Measurements from ENCODE around the gene PRKCB.
A peak's percentile ranks its signal among the peaks of the same experiment; 100 is the strongest.

Gene PRKCB

DNA sequence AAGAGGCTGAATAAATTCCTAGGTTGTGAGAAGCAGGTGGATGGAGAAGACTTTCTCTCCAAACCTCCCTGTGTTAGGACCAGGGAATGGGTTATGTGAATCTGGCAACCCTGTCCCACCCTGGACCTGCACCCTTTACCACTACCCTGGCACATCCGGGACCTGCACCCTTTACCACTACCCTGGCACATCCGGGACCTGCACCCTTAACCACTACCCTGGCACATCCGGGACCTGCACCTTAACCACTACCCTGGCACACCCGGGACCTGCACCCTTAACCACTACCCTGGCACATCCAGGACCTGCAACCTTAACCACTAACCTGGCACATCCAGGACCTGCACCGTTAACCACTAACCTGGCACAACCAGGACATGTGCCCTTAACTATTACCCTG, 213.3 kb downstream of the PRKCB start:
- in situ Hi-C loops (cut with MboI; ENCODE audit: low pct_unique_long_range_greater_than_20kb, low sequenced_read_pairs): loop anchor here (10.0 kb wide), 1 partner anchor 456 kb away; no protein-coding TSS in a partner anchor
- no peak for DNase-seq

DNA sequence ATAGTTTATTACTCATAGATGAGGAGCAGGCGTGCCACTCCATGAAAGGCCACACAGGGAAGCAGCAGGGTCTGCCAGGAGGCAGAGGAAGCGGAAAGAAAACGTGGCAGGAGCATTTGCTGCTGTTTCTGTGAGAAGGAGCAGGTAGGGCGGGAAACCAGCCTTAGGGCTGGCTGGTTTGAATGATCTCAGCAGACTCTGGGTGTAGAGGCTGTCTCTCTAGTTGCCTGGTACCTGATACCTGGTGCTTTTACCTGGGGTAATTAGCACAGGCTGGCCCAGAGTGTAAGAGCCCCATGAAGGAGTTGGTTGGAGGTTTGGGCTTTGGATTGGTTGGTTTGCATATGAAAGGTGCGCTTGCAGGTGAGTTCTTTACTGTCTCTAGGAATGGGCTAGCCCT, 215.3 kb downstream of the PRKCB start:
- no peak for DNase-seq
- in situ Hi-C loops (cut with MboI; ENCODE audit: low pct_unique_long_range_greater_than_20kb, low sequenced_read_pairs): no loop called here

DNA sequence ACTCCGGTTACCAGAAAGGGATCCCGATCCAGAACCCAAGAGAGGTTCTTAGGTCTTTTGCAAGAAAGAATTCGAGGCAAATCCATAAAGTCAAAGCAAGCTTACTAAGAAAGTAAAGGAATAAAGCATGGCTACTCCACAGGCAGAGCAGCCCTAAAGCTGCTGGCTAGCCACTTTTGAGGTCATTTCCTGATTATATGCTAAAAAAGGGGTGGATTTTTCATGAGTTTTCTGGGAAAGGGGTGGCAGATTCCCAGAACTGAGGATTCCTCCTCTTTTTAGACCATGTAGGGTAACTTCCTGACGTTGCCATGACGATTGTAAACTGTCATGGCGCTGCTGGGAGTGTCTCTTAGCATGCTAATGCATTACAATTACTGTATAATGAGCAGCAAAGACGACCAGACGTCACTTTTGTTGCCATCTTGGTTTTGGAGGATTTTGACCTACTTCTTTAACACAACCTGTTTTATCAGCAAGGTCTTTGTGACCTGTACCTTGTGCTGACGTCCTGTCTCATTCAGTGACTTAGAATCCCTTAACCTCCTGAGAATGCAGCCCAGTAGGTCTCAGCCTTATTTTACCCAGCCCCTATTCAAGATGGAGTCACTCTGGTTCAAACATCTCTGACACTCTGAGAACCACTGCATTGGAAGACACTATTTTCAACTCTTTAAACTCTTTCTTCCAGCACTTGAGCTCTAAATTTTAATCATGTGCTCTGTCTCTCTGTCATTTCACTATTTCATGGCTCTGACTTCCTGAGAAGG, 216.7 kb downstream of the PRKCB start:
- peak; percentile 25 for DNase-seq
- in situ Hi-C loops (cut with MboI; ENCODE audit: low pct_unique_long_range_greater_than_20kb, low sequenced_read_pairs): no loop called here

DNA sequence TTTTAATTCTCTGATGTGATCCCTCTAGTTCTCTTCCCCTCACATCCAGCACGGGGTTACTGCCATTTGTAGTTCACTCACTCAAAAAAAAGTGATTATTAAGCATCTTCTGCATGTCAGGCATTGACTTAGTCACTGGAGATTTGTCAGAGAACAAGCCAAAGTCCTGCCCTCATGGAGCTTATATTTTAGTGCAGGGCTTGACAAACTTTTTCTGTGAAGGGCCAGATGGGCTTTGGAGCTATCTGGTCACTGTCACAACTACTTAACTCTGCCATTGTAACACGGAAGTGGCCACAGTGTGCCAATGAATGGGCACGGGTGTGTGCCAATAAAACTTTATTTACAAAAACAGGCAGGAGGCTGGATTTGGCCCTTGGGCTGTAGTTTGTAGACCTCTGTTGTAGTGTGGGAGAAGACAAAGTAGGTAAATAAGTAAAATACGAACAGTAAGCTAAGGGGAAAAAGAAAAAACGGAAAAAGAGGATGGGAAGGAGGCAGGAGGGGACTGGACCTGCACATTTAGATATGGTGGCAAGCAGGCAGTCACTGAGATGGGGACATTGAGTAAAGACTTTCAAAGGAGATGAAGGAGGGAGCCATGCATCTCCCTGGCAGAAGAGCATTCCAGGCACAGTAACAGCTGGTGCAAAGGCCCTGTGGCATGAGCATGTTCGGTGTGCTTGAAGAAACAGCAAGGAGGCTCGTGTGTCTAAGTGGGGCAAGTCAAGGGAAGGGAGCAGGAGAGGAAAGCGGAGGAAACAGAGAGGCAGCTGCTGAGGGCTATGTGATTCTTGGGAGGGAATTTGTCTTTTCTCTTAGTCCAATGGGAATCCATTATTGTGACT, 217.5 kb downstream of the PRKCB start:
- in situ Hi-C loops (cut with MboI; ENCODE audit: low pct_unique_long_range_greater_than_20kb, low sequenced_read_pairs): no loop called here
- no peak for DNase-seq

DNA sequence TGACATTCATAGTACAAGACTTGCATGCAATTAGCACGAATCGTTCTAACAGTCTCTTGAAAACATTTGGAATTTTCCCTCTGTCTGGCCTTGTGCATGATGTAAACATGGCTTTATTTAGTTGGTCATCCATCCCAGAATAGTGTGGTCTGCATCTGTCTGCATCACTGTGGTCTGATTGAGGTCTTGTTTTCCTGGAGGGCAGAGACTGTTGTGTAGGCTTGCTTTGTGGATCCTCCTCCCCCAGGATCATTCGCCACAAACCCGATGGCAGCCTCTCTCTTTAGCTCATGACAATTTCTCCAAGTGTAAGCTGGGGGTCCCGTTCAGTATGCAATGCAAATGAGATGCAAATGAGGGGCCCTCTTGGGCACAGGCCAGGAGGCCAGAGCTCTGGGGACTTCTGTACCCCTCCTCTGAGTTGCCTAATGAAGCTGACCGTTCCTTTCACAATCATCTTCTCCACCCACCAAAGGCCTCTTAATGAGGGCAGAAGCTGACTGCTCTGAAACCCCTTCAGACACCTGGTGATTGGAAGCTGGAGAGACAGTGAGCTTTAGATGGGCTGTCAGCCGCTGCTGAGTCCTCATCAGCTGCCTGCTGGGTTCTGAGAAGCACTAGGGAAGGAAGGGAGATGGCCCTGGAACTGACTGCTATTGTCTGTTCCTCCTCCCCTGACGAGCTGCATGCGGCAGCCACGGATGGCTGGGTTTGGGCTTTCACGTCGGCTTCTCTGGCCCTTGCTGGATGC, 219.1 kb downstream of the PRKCB start:
- in situ Hi-C loops (cut with MboI; ENCODE audit: low pct_unique_long_range_greater_than_20kb, low sequenced_read_pairs): no loop called here
- no peak for DNase-seq

DNA sequence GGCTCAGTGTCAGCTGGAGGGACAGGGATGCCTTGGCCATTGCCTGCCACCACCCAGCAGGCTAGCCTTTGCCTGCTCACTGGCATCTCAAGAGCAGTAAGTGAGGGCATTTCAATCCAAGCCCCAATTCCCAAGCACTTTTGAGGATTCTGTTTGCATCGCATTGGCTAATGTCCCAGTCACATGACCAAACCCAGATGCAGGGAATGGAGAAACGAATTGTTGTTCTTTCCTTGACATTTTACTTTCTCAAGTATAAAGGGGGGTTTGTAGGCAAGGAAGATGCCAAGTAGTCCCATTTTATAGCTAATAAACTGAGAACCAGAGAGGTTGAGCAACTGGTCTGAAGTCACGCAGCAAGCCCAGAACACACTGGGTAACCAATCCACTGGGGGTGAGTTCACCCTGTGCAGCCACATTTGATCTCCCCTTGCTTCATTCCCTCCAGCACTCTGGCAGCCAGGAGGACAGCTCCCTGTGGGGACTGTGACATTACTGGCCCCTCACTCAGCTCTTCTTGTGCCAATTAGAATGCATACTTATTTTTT, 226.6 kb downstream of the PRKCB start:
- no peak for DNase-seq
- in situ Hi-C loops (cut with MboI; ENCODE audit: low pct_unique_long_range_greater_than_20kb, low sequenced_read_pairs): no loop called here

DNA sequence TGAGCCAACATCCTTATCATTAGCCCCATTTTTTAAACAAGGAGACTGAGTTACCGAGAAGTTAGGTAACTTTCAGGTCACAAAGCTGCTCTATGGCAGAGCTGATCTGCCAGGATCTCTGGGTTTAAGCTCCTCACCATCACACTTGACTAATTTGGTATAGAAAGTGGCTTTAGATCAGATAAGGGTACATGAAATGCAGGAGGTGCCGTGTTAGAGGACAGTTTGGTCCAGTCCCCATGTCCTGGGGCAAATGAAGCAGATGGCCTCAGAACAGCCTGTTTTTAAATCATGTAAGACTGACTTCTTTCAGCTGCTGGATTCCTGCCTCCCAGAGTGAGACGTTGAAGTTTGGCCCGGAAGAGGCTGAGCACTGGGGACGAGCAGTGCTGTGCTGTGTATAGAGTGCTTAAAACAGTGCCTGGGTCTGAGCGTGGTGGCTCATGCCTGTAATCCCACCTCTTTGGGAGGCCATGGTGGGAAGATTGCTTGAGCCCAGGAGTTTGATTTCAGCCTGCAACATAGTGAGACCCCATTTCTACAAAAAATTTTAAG, 233.3 kb downstream of the PRKCB start:
- in situ Hi-C loops (cut with MboI; ENCODE audit: low pct_unique_long_range_greater_than_20kb, low sequenced_read_pairs): no loop called here
- DNase-seq: no peak

DNA sequence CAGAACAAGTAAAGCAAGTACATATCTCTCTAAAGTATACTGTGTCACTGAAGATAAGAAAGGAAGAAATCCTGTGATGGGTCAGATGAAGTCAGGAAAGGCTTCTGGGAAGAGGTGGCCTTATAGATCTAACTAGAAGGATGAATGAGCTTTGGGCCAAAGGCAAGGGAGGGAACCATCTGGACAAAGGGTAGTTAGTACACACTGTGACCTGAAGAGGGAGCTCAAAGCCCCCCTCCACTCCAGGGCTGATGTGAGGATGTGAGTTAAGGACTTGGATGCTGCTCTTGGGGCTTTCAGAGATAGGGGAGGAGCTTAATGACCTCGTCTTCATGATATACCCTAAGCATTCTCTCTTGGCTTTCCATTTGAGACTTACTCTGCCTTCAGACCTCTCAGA, 235.1 kb downstream of the PRKCB start:
- in situ Hi-C loops (cut with MboI; ENCODE audit: low pct_unique_long_range_greater_than_20kb, low sequenced_read_pairs): no loop called here
- peak; percentile 64 for DNase-seq

DNA sequence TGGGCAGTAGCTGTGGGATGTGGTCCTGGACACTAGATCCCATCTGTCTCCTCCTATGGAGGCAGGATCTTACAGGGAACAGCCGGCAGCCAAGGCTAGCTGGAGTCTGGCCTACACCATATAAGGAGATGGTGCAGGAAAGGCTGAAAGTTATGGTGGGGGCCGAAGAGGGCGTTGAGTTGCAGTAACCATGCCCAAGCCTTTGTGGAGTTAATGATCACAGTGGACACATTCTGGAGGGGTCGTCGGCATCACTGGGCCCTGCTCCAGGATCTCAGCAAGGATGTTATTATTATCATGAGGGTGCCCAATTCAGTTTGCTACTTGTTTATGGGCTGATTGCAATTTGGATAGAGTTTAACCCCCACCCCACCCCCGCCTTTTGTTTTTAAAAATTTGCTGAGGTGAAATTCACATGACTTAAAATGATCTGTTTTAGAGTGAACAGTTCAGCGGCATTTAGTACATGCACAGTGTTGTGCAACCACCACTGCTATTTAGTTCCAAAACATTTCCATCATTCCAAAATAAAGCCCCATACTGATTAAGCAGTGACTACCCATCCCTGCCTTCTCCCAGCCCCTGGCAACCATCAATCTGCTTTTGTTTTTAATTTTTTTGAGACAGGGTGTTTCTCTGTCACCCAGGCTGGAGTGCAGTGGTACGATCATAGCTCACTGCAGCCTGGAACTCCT, 236.0 kb downstream of the PRKCB start:
- in situ Hi-C loops (cut with MboI; ENCODE audit: low pct_unique_long_range_greater_than_20kb, low sequenced_read_pairs): no loop called here
- DNase-seq: no peak

DNA sequence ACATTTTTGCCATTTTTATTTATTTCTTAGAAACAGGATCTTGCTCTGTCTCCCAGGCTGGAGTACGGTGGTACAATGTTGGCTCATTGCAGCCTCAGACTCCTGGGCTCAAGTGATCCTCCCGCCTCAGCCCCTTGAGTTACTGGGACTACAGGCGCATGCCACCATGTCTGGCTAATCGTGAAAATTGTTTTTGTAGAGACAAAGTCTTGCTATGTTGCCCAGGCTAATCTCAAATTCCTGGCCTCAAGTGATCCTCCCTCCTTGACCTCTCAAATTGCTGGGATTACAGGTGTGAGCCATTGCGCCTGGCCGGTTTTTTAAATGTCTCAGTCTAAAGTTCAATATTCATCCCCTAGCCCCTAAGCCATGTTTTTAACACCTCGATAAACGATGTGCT, 237.5 kb downstream of the PRKCB start:
- in situ Hi-C loops (cut with MboI; ENCODE audit: low pct_unique_long_range_greater_than_20kb, low sequenced_read_pairs): no loop called here
- no peak for DNase-seq

DNA sequence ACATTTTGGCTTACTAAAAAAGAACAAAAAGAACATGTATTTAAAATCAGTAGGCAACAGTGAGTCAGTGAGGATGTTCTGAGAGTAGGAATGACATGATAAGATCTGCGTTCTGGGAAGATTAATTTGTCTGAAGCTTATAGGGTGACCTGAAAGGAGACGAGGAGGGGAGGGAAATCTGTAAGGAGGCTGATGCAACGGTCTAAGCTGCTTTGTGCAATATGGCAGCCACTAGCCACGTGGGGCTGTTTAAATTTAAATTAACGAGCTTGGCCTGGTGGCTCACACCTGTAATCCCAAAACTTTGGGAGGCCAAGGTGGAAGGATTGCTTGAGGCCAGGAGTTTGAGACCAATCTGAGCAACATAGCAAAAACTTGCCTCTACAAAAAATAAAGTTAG, 238.8 kb downstream of the PRKCB start:
- in situ Hi-C loops (cut with MboI; ENCODE audit: low pct_unique_long_range_greater_than_20kb, low sequenced_read_pairs): no loop called here
- DNase-seq: no peak

DNA sequence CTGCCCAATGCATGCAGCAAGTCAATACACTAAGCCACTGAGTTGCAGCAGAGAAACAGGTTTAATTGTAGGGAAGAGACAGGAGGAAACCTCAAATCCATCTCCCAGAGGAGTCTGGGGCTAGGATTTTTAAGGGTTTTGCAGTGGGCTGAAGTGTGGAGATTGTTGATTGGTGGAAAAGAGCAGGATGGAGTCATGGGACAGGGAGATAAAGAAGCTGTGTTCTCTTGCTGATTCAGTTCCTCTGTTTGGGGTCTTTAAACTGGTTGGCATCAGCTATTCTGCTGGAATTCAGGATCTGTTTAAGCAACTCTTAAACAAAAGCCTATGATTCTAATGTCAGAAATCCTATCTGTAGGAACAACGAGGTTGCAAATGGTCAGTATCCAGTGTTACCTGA, 239.5 kb downstream of the PRKCB start:
- no peak for DNase-seq
- in situ Hi-C loops (cut with MboI; ENCODE audit: low pct_unique_long_range_greater_than_20kb, low sequenced_read_pairs): no loop called here

DNA sequence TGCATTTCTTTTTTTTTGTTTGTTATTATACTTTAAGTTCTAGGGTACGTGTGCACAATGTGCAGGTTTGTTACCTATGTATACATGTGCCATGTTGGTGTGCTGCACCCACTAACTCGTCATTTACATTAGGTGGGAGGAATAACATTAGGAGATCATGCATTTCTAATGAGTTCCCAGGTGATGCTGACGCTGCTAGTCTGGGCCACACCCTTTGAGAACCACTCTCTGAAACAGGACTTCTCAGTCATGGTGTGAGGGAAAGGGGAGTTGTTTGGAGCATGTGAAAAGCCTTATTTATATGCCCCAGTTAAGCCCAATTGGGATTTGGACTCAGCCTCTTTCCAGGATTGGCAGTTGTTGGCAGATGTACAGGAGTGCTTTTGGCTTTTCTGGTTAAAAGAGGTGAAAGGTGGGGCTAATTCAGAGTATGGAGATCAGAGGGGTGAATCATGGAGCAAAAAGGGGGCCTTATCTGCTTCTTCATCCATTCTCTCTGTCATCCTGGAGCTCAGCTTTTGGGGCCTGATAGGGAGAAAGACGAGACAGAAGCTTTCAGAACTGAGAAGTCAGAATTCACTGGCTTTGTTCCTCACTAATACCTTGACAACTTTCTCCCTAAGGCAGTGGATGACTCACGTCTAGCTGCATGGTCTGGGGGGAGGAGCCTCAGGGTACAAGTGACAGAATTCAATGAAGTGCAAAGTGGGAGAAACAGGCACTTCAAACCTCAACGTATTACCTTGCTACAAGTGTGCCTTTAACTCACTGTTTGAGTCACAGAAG, 240.3 kb downstream of the PRKCB start:
- peak; percentile 28 for DNase-seq
- in situ Hi-C loops (cut with MboI; ENCODE audit: low pct_unique_long_range_greater_than_20kb, low sequenced_read_pairs): no loop called here

DNA sequence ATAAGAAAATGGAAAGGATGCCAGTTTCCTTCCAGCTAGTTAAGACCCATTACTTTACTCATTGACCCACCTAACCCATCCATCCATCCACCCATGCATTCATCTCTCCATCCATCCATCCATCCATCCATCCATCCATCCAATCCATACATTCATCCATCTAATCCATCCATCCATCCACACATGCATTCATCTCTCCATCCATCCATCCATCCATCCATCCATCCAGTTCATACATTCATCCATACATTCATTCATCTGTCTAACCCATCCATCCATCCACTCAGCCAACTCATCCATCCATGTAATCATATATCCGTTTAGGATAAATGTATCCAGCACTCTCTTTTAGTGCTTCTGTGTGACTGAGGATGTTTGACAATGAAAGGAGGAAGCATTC, 241.5 kb downstream of the PRKCB start:
- no peak for DNase-seq
- in situ Hi-C loops (cut with MboI; ENCODE audit: low pct_unique_long_range_greater_than_20kb, low sequenced_read_pairs): no loop called here

DNA sequence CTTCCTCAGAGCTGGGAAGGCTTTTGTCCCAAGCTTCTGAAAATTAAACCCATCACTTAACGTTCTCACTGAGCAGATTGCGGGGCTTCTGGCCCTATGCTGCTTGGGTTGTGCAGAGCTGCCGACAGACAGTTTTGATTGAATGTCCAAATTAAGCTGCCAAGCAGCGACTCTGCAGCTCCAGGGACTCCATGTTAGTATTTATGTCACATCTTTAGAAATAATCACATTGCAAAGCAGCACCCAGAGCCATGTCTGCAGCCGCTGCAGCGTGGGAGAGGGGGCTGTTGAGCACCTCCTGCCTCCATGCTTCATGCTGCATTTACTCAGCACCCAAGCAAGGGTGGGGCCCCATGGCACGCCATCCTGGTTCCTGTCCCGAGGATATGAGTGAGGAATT, 242.2 kb downstream of the PRKCB start:
- in situ Hi-C loops (cut with MboI; ENCODE audit: low pct_unique_long_range_greater_than_20kb, low sequenced_read_pairs): no loop called here
- no peak for DNase-seq

DNA sequence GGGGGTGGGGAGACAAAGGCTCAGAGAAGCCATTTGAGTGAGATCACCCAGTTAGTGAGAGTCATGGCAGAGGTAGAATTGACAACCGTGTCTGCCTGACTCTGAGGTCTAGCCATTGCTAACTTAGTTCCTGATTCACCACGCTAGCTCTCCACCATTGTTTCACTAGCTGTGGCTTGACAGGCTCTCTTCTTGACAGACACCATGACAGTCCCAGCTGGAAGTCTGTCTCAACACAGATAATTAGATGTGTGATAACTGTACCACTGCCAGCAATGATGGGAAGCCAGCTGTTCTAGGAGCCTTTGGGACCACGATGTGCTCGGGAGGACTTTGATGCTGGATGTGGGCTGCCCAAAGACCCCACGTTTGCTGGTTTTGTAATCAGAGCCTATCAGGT, 249.9 kb downstream of the PRKCB start:
- no peak for DNase-seq

DNA sequence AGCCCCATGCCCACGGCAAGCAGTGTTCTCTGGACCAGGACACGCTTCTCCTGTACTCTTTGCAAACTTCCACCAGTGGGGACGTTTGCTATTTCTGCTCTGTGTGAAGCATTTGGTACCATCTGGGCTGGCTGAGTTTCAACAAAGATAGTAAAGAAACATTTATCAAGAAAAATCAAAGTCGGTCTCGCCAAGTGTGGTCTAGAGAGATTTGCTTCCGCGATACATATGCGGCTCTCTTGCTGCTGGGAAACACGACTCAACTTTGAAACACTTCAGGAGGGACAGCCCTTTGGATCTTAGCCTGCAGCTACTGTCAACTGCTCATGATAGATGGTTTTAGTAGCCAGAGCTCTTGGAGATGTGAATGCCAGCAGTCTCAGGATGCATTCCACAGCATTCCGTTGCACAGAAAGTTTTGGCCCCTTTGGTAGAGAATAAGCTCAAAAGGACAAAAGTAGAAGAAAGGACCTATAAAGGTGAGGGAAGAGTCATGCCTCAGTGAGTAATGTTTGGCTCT, 252.2 kb downstream of the PRKCB start:
- DNase-seq: no peak
- in situ Hi-C loops (cut with MboI; ENCODE audit: low pct_unique_long_range_greater_than_20kb, low sequenced_read_pairs): no loop called here

More for the DNA sequence above, 249.9 kb downstream of the PRKCB start:
- in situ Hi-C loops (cut with MboI; ENCODE audit: low pct_unique_long_range_greater_than_20kb, low sequenced_read_pairs): no loop called here

DNA sequence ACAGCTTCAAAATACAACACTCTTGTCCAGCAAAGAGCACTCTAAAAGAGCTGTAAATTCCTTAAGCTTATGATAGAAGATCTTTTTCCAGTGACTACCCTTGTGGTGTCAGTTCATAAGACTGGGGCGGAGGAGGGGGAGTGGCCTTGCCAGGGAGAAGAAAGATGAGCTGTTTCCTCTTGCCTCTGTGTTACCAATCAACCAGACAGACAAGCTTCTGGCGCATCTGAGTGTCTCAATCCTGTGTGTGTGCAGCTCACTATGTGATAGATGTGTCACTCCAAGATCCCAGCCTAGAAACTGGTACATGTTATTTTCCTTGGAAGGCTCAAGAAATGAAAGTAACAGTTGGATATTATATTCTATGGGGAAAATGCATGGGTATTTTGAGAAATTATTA, 253.0 kb downstream of the PRKCB start:
- in situ Hi-C loops (cut with MboI; ENCODE audit: low pct_unique_long_range_greater_than_20kb, low sequenced_read_pairs): no loop called here
- DNase-seq: peak; percentile 8
